ENCODE results near the gene SEMA5B. TPM values are rescaled to one million over a fixed set of nuclear protein-coding genes. Genes with fewer than 3 reads are reported as not detected.

Gene SEMA5B
- total and polyA plus RNA-seq, 2 donors (not counting 3 experiments of a cell fraction or from before 2014, with no cell fraction given) = 0.07 TPM; not detected in 1

DNA sequence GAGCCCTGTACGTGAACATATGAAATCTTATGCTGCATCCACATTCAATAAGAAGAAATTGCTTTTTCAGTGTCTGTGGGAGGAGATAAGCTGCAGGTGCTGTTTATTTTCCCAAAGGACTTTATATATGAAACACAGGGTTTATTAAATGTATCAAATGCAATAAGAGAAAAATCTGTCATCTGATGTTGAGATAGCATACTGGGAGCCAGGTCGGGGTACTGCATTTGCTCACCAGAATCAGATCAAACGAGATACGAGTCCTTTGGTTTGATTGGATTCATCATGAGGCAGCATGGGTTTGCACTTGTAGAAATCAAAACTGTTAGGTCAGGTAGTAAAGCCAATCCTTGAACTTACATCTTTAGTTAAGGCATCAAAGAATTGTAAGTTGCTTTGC is 141.3 kb downstream of the SEMA5B start:
- Histone ChIP-seq H3K4me2 (ENCODE audit: insufficient read depth, low read length) (no peak overlapping the region), H3K27me3 (ENCODE audit: control insufficient read depth in 2 of 2, insufficient read depth in 2 of 2, low read length in 2 of 2) (no peaks in the 10 kb centered on the region), H3K36me3 (ENCODE audit: control insufficient read depth in 2 of 2, extremely low read depth in 1 of 2, insufficient read depth in 2 of 2, low read length in 2 of 2) (no peaks in the 10 kb centered on the region), H3K4me3 (replicated peaks in 1 of 3; ENCODE audit: insufficient read depth in 1 of 3, low read depth in 1 of 3, low read length in 3 of 3) (no peak overlapping the region), H3K9ac (replicated peaks; ENCODE audit: extremely low read depth, insufficient read depth, low read length) (no peak overlapping the region), H4K20me1 (replicated peaks; ENCODE audit: control insufficient read depth, extremely low read depth, insufficient read depth, low read length) (no peaks in the 10 kb centered on the region), H3K27ac (ENCODE audit: insufficient read depth, low read depth, low read length) (no peak overlapping the region), H3K79me2 (ENCODE audit: control insufficient read depth, insufficient read depth, low read length) (no peaks in the 10 kb centered on the region), H3K4me1 (ENCODE audit: control insufficient read depth, extremely low read depth, insufficient read depth, low read length) (no peaks in the 10 kb centered on the region), H3K9me1 (replicated peaks; ENCODE audit: control insufficient read depth, extremely low read depth, insufficient read depth, low read length) (peaks cover 3% of the 10 kb centered on the region), H3K9me3 (replicated peaks; ENCODE audit: control insufficient read depth, insufficient read depth, low read length) (no peaks in the 10 kb centered on the region), H2AFZ (ENCODE audit: low read depth, low read length) (no peak overlapping the region)
- DNase-seq (ENCODE audit: low read depth, low spot score) (no peak), FAIRE-seq (no peak)
- dilution Hi-C loops (cut with MboI; ENCODE audit: extremely low pct_ligation_motif_present, low sequenced_read_pairs) = no loop called here
- CTCF ChIA-PET = interaction anchor here (1.4 to 1.5 kb wide), 2 partner anchors 19 to 30 kb away, joined by 3 to 4 read pairs; no protein-coding TSS in a partner anchor
- POLR2A ChIA-PET = no interaction called here
- no TSS peak for BruUV-seq (replicated peaks)
- TF ChIP-seq JUN (IDR thresholded peaks at IDR 0.05; ENCODE audit: borderline replicate concordance, insufficient read depth, insufficient read length, low read depth) (no peak), POLR2AphosphoS5 (IDR thresholded peaks at IDR 0.05; ENCODE audit: insufficient read depth, low read depth, low read length) (no peak)
- intact Hi-C loops (cut with micrococcal nuclease) = no loop called here

DNA sequence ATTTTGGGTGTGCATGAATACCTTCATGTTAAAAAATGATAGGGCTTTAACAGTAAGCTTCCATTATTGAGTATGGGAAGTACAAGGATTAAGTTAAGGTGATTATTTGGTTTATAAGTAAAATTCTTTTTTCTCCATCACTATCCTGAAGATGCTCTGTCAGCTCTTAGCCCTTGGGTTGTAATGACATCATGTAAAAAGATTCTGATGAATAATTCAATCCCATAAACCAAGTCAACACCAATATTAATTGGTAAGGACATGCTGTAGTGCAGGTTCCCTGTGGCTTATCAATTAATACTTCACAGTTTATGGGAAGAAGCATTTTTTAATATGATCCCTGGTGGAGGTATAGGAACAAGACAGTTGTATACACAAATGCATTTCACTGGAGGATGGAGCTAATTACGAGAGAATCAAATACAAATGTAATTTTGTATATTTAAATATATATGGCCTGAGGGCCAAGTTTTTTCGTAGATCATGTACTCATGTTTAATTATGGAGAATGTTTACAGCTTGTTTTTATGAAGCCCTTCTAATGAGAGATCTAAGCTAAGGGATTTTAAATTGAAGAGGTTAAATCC is 145.1 kb downstream of the SEMA5B start:
- no peaks in the 10 kb centered on the region for H3K4me1 ChIP-seq (ENCODE audit: control insufficient read depth, extremely low read depth, insufficient read depth, low read length)
- POLR2A ChIA-PET = no interaction called here
- no peak overlapping the region for H3K9ac ChIP-seq (replicated peaks; ENCODE audit: extremely low read depth, insufficient read depth, low read length)
- H3K36me3 ChIP-seq (ENCODE audit: control insufficient read depth in 2 of 2, extremely low read depth in 1 of 2, insufficient read depth in 2 of 2, low read length in 2 of 2) = no peaks in the 10 kb centered on the region
- H3K4me2 ChIP-seq (ENCODE audit: insufficient read depth, low read length) = no peak overlapping the region
- no peak overlapping the region for H3K27ac ChIP-seq (ENCODE audit: insufficient read depth, low read depth, low read length)
- peaks cover 3% of the 10 kb centered on the region for H3K9me1 ChIP-seq (replicated peaks; ENCODE audit: control insufficient read depth, extremely low read depth, insufficient read depth, low read length)
- H3K4me3 ChIP-seq (replicated peaks in 1 of 3; ENCODE audit: insufficient read depth in 1 of 3, low read depth in 1 of 3, low read length in 3 of 3) = no peak overlapping the region
- DNase-seq (ENCODE audit: low read depth, low spot score) (no peak), FAIRE-seq (no peak)
- TF ChIP-seq POLR2AphosphoS5 (IDR thresholded peaks at IDR 0.05; ENCODE audit: insufficient read depth, low read depth, low read length) = no peak
- no peak for TF ChIP-seq POLR2A (IDR thresholded peaks at IDR 0.05; ENCODE audit: low read depth, low read length)
- TF ChIP-seq, protein P1, sequence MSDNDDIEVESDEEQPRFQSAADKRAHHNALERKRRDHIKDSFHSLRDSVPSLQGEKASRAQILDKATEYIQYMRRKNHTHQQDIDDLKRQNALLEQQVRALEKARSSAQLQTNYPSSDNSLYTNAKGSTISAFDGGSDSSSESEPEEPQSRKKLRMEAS (IDR thresholded peaks at IDR 0.05; ENCODE audit: insufficient read depth, insufficient read length) = no peak
- TF ChIP-seq FOS (IDR thresholded peaks at IDR 0.05; ENCODE audit: borderline replicate concordance, insufficient read depth, low read length) = no peak
- no peak for TF ChIP-seq EZH2 (IDR thresholded peaks at IDR 0.05; ENCODE audit: borderline replicate concordance, low read depth, low read length, severe bottlenecking)
- TF ChIP-seq MYC (IDR thresholded peaks at IDR 0.05; ENCODE audit: low read depth, low read length) = no peak
- no TSS peak for BruUV-seq (replicated peaks)
- H3K9me3 ChIP-seq (replicated peaks; ENCODE audit: control insufficient read depth, insufficient read depth, low read length) = no peaks in the 10 kb centered on the region
- H3K27me3 ChIP-seq (ENCODE audit: control insufficient read depth in 2 of 2, insufficient read depth in 2 of 2, low read length in 2 of 2) = no peaks in the 10 kb centered on the region
- intact Hi-C loops (cut with micrococcal nuclease) = no loop called here
- H3K79me2 ChIP-seq (ENCODE audit: control insufficient read depth, insufficient read depth, low read length) = no peaks in the 10 kb centered on the region
- dilution Hi-C loops (cut with MboI; ENCODE audit: extremely low pct_ligation_motif_present, low sequenced_read_pairs) = no loop called here
- H2AFZ ChIP-seq (ENCODE audit: low read depth, low read length) = no peak overlapping the region
- CTCF ChIA-PET = interaction anchor here (1.0 kb wide), 1 partner anchor 127 kb away, joined by 3 read pairs; no protein-coding TSS in a partner anchor
- H4K20me1 ChIP-seq (replicated peaks; ENCODE audit: control insufficient read depth, extremely low read depth, insufficient read depth, low read length) = no peaks in the 10 kb centered on the region

Data from endothelial cell of umbilical vein (primary cell).